Liver (tissue), 9 donors: ENCODE data around the gene PTGR1. TPM values are rescaled to one million over a fixed set of nuclear protein-coding genes. Genes with fewer than 3 reads are reported as not detected.

Experiments used
- DNase-seq: peaks from one replicate; pipeline ENCODE4 v3.0.0-alpha.2; 2017; ENCODE audit warnings: low spot score
- H3K27ac ChIP-seq, 2 donors: one replicate each; pipeline ENCODE4 v1.7.0; 2013; ENCODE audit warnings: inconsistent platforms in 2 of 2, low read length in 2 of 2, control low read depth in 1 of 2, low read depth in 1 of 2, mild to moderate bottlenecking in 1 of 2
- H3K27me3 ChIP-seq, 4 donors: one replicate each; pipeline versions ENCODE4 v1.6.1 to v1.7.0; 2013; ENCODE audit warnings: low read length in 3 of 4, inconsistent platforms in 1 of 4, mild to moderate bottlenecking in 1 of 4, moderate library complexity in 1 of 4; ENCODE audit not compliant: control insufficient read depth in 4 of 4, insufficient read depth in 4 of 4
- H3K36me3 ChIP-seq, 4 donors: one replicate each; pipeline versions ENCODE4 v1.6.1 to v1.7.0; 2013; ENCODE audit warnings: low read length in 3 of 4, mild to moderate bottlenecking in 3 of 4, low read depth in 1 of 4, moderate library complexity in 1 of 4; ENCODE audit not compliant: control insufficient read depth in 4 of 4, insufficient read depth in 3 of 4
- H3K4me1 ChIP-seq, 4 donors: one replicate each; pipeline versions ENCODE4 v1.6.1 to v1.7.0; 2013; ENCODE audit warnings: low read length in 3 of 4, mild to moderate bottlenecking in 3 of 4, moderate library complexity in 1 of 4; ENCODE audit not compliant: control insufficient read depth in 4 of 4, insufficient read depth in 4 of 4
- H3K4me3 ChIP-seq, 3 donors: one replicate each; pipeline versions ENCODE4 v1.6.1 to v1.7.0; 2013; ENCODE audit warnings: low read length in 3 of 3, control low read depth in 1 of 3, low read depth in 1 of 3, mild to moderate bottlenecking in 1 of 3
- H3K9ac ChIP-seq, 2 donors: one replicate each; pipeline ENCODE4 v1.7.0; 2013; ENCODE audit warnings: low read length in 2 of 2, mild to moderate bottlenecking in 2 of 2, moderate library complexity in 2 of 2, control low read depth in 1 of 2, low read depth in 1 of 2
- H3K9me3 ChIP-seq, 4 donors: one replicate each; pipeline versions ENCODE4 v1.6.1 to v1.7.0; 2013; ENCODE audit warnings: low read length in 3 of 4; ENCODE audit not compliant: control insufficient read depth in 4 of 4
- EGR1 ChIP-seq, 2 donors: IDR thresholded peaks; 2 replicates each; pipeline ENCODE4 v1.6.1; 2016 to 2018; ENCODE audit warnings: antibody characterized with exemption in 2 of 2, low read depth in 2 of 2
- FOXA1 ChIP-seq: IDR thresholded peaks from 2 replicates; pipeline ENCODE4 v1.6.1; 2016; ENCODE audit warnings: antibody characterized with exemption
- FOXA2 ChIP-seq: IDR thresholded peaks from 2 replicates; pipeline ENCODE4 v1.6.1; 2016; ENCODE audit warnings: antibody characterized with exemption
- GABPA ChIP-seq, 2 donors: IDR thresholded peaks in 1 of 2; conservative IDR thresholded peaks in 1 of 2; 2 replicates each; pipeline ENCODE4 v1.6.1; 2016; ENCODE audit warnings: antibody characterized with exemption in 2 of 2, mild to moderate bottlenecking in 1 of 2, moderate library complexity in 1 of 2
- HNF4A ChIP-seq, 2 donors: conservative IDR thresholded peaks; 2 replicates each; pipeline ENCODE4 v1.6.1; 2016; ENCODE audit warnings: antibody characterized with exemption in 2 of 2, mild to moderate bottlenecking in 2 of 2
- HNF4G ChIP-seq: IDR thresholded peaks from 2 replicates; pipeline ENCODE4 v1.6.1; 2016; ENCODE audit warnings: antibody characterized with exemption
- JUND ChIP-seq, 2 donors: IDR thresholded peaks; 2 replicates each; pipeline ENCODE4 v1.6.1; 2016; ENCODE audit warnings: antibody characterized with exemption in 2 of 2
- NR2F2 ChIP-seq: IDR thresholded peaks from 2 replicates; pipeline ENCODE4 v1.6.1; 2016; ENCODE audit warnings: antibody characterized with exemption
- RAD21 ChIP-seq, 2 donors: IDR thresholded peaks; 2 replicates each; pipeline ENCODE4 v1.6.1; 2016; ENCODE audit warnings: antibody characterized with exemption in 2 of 2, mild to moderate bottlenecking in 2 of 2
- RXRA ChIP-seq, 2 donors: IDR thresholded peaks; 2 replicates each; pipeline ENCODE4 v1.6.1; 2017 to 2018; ENCODE audit warnings: antibody characterized with exemption in 2 of 2, mild to moderate bottlenecking in 1 of 2
- SP1 ChIP-seq: IDR thresholded peaks from 2 replicates; pipeline ENCODE4 v1.6.1; 2018; ENCODE audit warnings: antibody characterized with exemption, mild to moderate bottlenecking
- TAF1 ChIP-seq: conservative IDR thresholded peaks from 2 replicates; pipeline ENCODE4 v1.6.1; 2016; ENCODE audit warnings: antibody characterized with exemption, mild to moderate bottlenecking
- YY1 ChIP-seq: IDR thresholded peaks from 2 replicates; pipeline ENCODE4 v1.6.1; 2016; ENCODE audit warnings: antibody characterized with exemption, mild to moderate bottlenecking
- WGBS: extraction: QIAGEN DNeasy Blood & Tissue Kit; methylation state at CpG from one replicate; pipeline ENCODE4 v1.1.7; 2013; 5-methylcytosine and 5-hydroxymethylcytosine counted together
- polyA plus RNA-seq, 2 donors: library from polyadenylated mRNA; stranded (reverse) in 1 of 2; unstranded in 1 of 2; fragments of 200-250 nt in 1 of 2; fragments of >200 nt in 1 of 2; fragmentation: Nextera tagmentation in 1 of 2; extraction: Ambion mirVana in 1 of 2; gene quantifications; one replicate each; pipeline versions ENCODE4 v1.2.1 to v1.2.3, GENCODE V29; 2013 to 2015
- total RNA-seq, 2 donors: library from RNA; depleted of rRNA; stranded (reverse); fragments of >200 nt; gene quantifications; one replicate each; pipeline ENCODE4 v1.2.3, GENCODE V29; 2014
- TF ChIP-seq, protein P1 (sequence below): IDR thresholded peaks from 2 replicates; pipeline ENCODE4 v1.6.1; 2016; ENCODE audit warnings: antibody characterized with exemption
- TF ChIP-seq, protein P2 (sequence below): IDR thresholded peaks from 2 replicates; pipeline ENCODE4 v1.6.1; 2016; ENCODE audit warnings: antibody characterized with exemption
- TF ChIP-seq, protein P3 (sequence below): fragments of 150-350 bp; IDR thresholded peaks from 2 replicates; pipeline ENCODE4 v1.5.1; 2017; ENCODE audit warnings: improper control_type of control experiment, low read depth, low read length; ENCODE audit not compliant: missing input control
- TF ChIP-seq, protein P4 (sequence below): IDR thresholded peaks from 2 replicates; pipeline ENCODE4 v1.6.1; 2016; ENCODE audit warnings: antibody characterized with exemption
- TF ChIP-seq, protein P5 (sequence below): IDR thresholded peaks from 2 replicates; pipeline ENCODE4 v1.6.1; 2016; ENCODE audit warnings: antibody characterized with exemption, mild to moderate bottlenecking
- donor health status: healthy.
- donor health status: healthy.
- donor health status: healthy.
- donor health status: healthy.
- donor health status: healthy.

Gene PTGR1
- total and polyA plus RNA-seq, 4 donors: 53.1 to 784 (median 471) TPM

DNA sequence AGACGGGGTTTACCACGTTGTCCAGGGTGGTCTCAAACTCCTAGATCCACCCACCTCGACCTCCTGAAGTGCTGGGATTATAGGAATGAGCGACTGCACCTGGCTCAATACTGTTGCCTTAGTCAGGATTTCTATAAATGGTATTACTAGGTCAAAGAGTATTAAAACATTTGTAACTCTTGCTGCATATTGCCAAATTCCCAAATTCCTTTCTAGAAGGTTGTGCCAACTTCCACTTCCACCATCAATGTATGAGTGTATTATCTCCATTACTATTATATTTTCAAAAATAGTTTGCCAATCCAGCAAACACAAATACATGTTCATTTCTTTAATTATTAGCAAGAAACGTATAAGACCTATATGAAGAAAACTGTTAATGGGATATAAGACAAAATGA, 10.6 kb downstream of the PTGR1 start:
- DNase-seq: no peak

DNA sequence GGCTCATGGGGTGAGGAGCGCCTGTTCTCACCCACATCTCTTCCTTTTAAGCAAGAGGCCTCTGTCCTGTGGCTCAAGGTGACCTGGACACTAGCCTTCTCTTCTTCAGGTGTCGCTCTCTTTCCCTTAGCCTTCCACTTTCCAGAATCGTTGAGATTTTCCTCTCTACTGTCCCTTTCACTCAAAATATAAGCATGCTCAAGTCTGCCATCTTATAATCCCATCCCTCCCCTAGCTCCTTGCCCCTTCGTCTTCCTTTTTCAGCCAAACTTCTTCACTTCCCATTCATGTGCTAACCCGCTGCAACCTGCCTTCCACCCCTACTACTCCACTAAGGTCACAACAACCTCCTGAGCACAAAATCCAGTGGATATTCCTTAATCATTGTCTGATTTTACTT, 13.1 kb downstream of the PTGR1 start:
- no peaks in the 10 kb centered on the region for H3K9me3 ChIP-seq
- TF ChIP-seq GABPA (IDR thresholded peaks at IDR 0.05 in 1 of 2, conservative IDR thresholded peaks at IDR 0.05 in 1 of 2): no peak
- TF ChIP-seq RXRA (IDR thresholded peaks at IDR 0.05): no peak
- TF ChIP-seq, protein P1, sequence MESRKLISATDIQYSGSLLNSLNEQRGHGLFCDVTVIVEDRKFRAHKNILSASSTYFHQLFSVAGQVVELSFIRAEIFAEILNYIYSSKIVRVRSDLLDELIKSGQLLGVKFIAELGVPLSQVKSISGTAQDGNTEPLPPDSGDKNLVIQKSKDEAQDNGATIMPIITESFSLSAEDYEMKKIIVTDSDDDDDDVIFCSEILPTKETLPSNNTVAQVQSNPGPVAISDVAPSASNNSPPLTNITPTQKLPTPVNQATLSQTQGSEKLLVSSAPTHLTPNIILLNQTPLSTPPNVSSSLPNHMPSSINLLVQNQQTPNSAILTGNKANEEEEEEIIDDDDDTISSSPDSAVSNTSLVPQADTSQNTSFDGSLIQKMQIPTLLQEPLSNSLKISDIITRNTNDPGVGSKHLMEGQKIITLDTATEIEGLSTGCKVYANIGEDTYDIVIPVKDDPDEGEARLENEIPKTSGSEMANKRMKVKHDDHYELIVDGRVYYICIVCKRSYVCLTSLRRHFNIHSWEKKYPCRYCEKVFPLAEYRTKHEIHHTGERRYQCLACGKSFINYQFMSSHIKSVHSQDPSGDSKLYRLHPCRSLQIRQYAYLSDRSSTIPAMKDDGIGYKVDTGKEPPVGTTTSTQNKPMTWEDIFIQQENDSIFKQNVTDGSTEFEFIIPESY: no peak
- TF ChIP-seq, protein P2, sequence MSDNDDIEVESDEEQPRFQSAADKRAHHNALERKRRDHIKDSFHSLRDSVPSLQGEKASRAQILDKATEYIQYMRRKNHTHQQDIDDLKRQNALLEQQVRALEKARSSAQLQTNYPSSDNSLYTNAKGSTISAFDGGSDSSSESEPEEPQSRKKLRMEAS: no peak
- no peak for TF ChIP-seq FOXA2
- TF ChIP-seq YY1: no peak
- no peak for TF ChIP-seq TAF1
- no peak for TF ChIP-seq JUND (IDR thresholded peaks at IDR 0.05)
- no peak for TF ChIP-seq SP1
- TF ChIP-seq, protein P3, sequence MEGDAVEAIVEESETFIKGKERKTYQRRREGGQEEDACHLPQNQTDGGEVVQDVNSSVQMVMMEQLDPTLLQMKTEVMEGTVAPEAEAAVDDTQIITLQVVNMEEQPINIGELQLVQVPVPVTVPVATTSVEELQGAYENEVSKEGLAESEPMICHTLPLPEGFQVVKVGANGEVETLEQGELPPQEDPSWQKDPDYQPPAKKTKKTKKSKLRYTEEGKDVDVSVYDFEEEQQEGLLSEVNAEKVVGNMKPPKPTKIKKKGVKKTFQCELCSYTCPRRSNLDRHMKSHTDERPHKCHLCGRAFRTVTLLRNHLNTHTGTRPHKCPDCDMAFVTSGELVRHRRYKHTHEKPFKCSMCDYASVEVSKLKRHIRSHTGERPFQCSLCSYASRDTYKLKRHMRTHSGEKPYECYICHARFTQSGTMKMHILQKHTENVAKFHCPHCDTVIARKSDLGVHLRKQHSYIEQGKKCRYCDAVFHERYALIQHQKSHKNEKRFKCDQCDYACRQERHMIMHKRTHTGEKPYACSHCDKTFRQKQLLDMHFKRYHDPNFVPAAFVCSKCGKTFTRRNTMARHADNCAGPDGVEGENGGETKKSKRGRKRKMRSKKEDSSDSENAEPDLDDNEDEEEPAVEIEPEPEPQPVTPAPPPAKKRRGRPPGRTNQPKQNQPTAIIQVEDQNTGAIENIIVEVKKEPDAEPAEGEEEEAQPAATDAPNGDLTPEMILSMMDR: no peak
- no peak for TF ChIP-seq NR2F2
- TF ChIP-seq RAD21 (IDR thresholded peaks at IDR 0.05): no peak
- TF ChIP-seq, protein P4, sequence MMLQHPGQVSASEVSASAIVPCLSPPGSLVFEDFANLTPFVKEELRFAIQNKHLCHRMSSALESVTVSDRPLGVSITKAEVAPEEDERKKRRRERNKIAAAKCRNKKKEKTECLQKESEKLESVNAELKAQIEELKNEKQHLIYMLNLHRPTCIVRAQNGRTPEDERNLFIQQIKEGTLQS: no peak
- TF ChIP-seq FOXA1: no peak
- no peak for TF ChIP-seq HNF4G
- TF ChIP-seq, protein P5, sequence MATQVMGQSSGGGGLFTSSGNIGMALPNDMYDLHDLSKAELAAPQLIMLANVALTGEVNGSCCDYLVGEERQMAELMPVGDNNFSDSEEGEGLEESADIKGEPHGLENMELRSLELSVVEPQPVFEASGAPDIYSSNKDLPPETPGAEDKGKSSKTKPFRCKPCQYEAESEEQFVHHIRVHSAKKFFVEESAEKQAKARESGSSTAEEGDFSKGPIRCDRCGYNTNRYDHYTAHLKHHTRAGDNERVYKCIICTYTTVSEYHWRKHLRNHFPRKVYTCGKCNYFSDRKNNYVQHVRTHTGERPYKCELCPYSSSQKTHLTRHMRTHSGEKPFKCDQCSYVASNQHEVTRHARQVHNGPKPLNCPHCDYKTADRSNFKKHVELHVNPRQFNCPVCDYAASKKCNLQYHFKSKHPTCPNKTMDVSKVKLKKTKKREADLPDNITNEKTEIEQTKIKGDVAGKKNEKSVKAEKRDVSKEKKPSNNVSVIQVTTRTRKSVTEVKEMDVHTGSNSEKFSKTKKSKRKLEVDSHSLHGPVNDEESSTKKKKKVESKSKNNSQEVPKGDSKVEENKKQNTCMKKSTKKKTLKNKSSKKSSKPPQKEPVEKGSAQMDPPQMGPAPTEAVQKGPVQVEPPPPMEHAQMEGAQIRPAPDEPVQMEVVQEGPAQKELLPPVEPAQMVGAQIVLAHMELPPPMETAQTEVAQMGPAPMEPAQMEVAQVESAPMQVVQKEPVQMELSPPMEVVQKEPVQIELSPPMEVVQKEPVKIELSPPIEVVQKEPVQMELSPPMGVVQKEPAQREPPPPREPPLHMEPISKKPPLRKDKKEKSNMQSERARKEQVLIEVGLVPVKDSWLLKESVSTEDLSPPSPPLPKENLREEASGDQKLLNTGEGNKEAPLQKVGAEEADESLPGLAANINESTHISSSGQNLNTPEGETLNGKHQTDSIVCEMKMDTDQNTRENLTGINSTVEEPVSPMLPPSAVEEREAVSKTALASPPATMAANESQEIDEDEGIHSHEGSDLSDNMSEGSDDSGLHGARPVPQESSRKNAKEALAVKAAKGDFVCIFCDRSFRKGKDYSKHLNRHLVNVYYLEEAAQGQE: no peak
- no peak for TF ChIP-seq HNF4A (conservative IDR thresholded peaks at IDR 0.05)
- WGBS: 93% methylated on average over 5 of the region's 5 CpGs
- peaks cover 0 to 2% (median 0%) of the 10 kb centered on the region in 4 donors for H3K4me1 ChIP-seq
- peaks cover 3 to 68% (median 50%) of the 10 kb centered on the region in 4 donors for H3K36me3 ChIP-seq
- no peak overlapping the region for H3K9ac ChIP-seq
- no peak overlapping the region for H3K27ac ChIP-seq
- H3K27me3 ChIP-seq: no peaks in the 10 kb centered on the region
- no peak overlapping the region for H3K4me3 ChIP-seq
- no peak for DNase-seq

More for the DNA sequence above, 10.6 kb downstream of the PTGR1 start:
- H3K9me3 ChIP-seq: no peaks in the 10 kb centered on the region
- H3K4me1 ChIP-seq: peaks cover 0 to 7% (median under 1%) of the 10 kb centered on the region in 4 donors
- no peak overlapping the region for H3K27ac ChIP-seq
- H3K4me3 ChIP-seq: no peak overlapping the region
- no peak overlapping the region for H3K9ac ChIP-seq
- H3K36me3 ChIP-seq: peaks cover 9 to 61% (median 42%) of the 10 kb centered on the region in 4 donors
- 75% methylated on average over 5 of the region's 5 CpGs for WGBS
- H3K27me3 ChIP-seq: no peaks in the 10 kb centered on the region
- TF ChIP-seq, protein P2: no peak
- TF ChIP-seq NR2F2 (no peak), SP1 (peak; percentile 36), EGR1 (IDR thresholded peaks at IDR 0.05; ENCODE audit: low read depth in 2 of 2) (no peak), JUND (IDR thresholded peaks at IDR 0.05) (no peak), GABPA (IDR thresholded peaks at IDR 0.05 in 1 of 2, conservative IDR thresholded peaks at IDR 0.05 in 1 of 2) (no peak), RXRA (IDR thresholded peaks at IDR 0.05) (peak in 1 of 2 donors; percentile 13)
